H9 (cell line): ENCODE results near the gene LAMP5. TPM values are rescaled to one million over a fixed set of nuclear protein-coding genes. Genes with fewer than 3 reads are reported as not detected.

Source experiments
- DNase-seq: peaks from one replicate; pipeline ENCODE4 v3.0.0-alpha.2; 2017
- H2AFZ ChIP-seq: one replicate; pipeline ENCODE4 v1.6.1; 2013; ENCODE audit warnings: mild to moderate bottlenecking, low read length, control low read depth, moderate library complexity
- H2AK5ac ChIP-seq: 2 replicates; pipeline ENCODE4 v1.6.1; 2013; ENCODE audit warnings: low read length, control low read depth, mixed read lengths; ENCODE audit not compliant: insufficient read length
- H2BK120ac ChIP-seq: one replicate; pipeline ENCODE4 v1.6.1; 2013; ENCODE audit warnings: low read depth, mild to moderate bottlenecking, low read length, control low read depth, inconsistent platforms; ENCODE audit not compliant: poor library complexity, severe bottlenecking
- H2BK12ac ChIP-seq: 2 replicates; pipeline ENCODE4 v1.6.1; 2013; ENCODE audit warnings: low read length, control low read depth, mixed read lengths, low read depth; ENCODE audit not compliant: insufficient read length
- H2BK15ac ChIP-seq: 2 replicates; pipeline ENCODE4 v1.6.1; 2013; ENCODE audit warnings: low read depth, low read length, control low read depth
- H2BK20ac ChIP-seq: one replicate; pipeline ENCODE4 v1.6.1; 2013; ENCODE audit warnings: low read depth, mild to moderate bottlenecking, low read length, control low read depth, inconsistent platforms; ENCODE audit not compliant: poor library complexity, severe bottlenecking
- H2BK5ac ChIP-seq: 2 replicates; pipeline ENCODE4 v1.6.1; 2013; ENCODE audit warnings: low read length, control low read depth, mixed read lengths; ENCODE audit not compliant: insufficient read length
- H3K14ac ChIP-seq: 2 replicates; pipeline ENCODE4 v1.6.1; 2013; ENCODE audit warnings: low read length, control low read depth; ENCODE audit not compliant: insufficient read depth
- H3K18ac ChIP-seq: 2 replicates; pipeline ENCODE4 v1.6.1; 2013; ENCODE audit warnings: low read depth, mild to moderate bottlenecking, mixed read lengths, low read length, control low read depth; ENCODE audit not compliant: insufficient read length
- H3K23ac ChIP-seq: 2 replicates; pipeline ENCODE4 v1.6.1; 2013; ENCODE audit warnings: low read length, control low read depth, mixed read lengths, low read depth; ENCODE audit not compliant: insufficient read length
- H3K23me2 ChIP-seq: 2 replicates; pipeline ENCODE4 v1.6.1; 2013; ENCODE audit warnings: low read depth, mild to moderate bottlenecking, mixed read lengths, low read length, control low read depth; ENCODE audit not compliant: insufficient read length, poor library complexity, severe bottlenecking
- H3K27ac ChIP-seq: 2 replicates; pipeline ENCODE4 v1.5.1; 2013; ENCODE audit warnings: low read length, control low read depth, mixed read lengths, low read depth; ENCODE audit not compliant: insufficient read length
- H3K27me3 ChIP-seq: 2 replicates; pipeline ENCODE4 v1.6.1; 2013; ENCODE audit warnings: low read length, control low read depth, inconsistent platforms; ENCODE audit not compliant: insufficient read depth
- H3K4ac ChIP-seq: 2 replicates; pipeline ENCODE4 v1.6.1; 2013; ENCODE audit warnings: low read depth, mild to moderate bottlenecking, control low read depth, inconsistent platforms, low read length, moderate library complexity
- H3K4me1 ChIP-seq: 2 replicates; pipeline ENCODE4 v1.6.1; 2013; ENCODE audit warnings: low read length, control low read depth, inconsistent platforms; ENCODE audit not compliant: insufficient read depth
- H3K4me2 ChIP-seq: 2 replicates; pipeline ENCODE4 v1.6.1; 2013; ENCODE audit warnings: low read length, control low read depth, mixed read lengths; ENCODE audit not compliant: insufficient read length, insufficient read depth
- H3K56ac ChIP-seq: 2 replicates; pipeline ENCODE4 v1.6.1; 2013; ENCODE audit warnings: low read depth, mild to moderate bottlenecking, mixed read lengths, low read length, control low read depth; ENCODE audit not compliant: insufficient read length
- H3K79me1 ChIP-seq: 2 replicates; pipeline ENCODE4 v1.6.1; 2013; ENCODE audit warnings: low read depth, mild to moderate bottlenecking, moderate library complexity, low read length, control low read depth, inconsistent platforms; ENCODE audit not compliant: insufficient read depth, poor library complexity, severe bottlenecking
- H3K79me2 ChIP-seq: 2 replicates; pipeline ENCODE4 v1.6.1; 2013; ENCODE audit warnings: low read length, control low read depth, inconsistent platforms; ENCODE audit not compliant: insufficient read depth
- H3K9ac ChIP-seq: 2 replicates; pipeline ENCODE4 v1.6.1; 2013; ENCODE audit warnings: low read length, control low read depth, mixed read lengths; ENCODE audit not compliant: insufficient read length; ENCODE audit errors: extremely low read depth
- H3K9me3 ChIP-seq: one replicate; pipeline ENCODE4 v1.6.1; 2013; ENCODE audit warnings: low read depth, low read length, inconsistent platforms; ENCODE audit not compliant: control insufficient read depth
- H3T11ph ChIP-seq: one replicate; pipeline ENCODE4 v1.6.1; 2013; ENCODE audit warnings: mild to moderate bottlenecking, low read length, control low read depth, inconsistent platforms
- H4K20me1 ChIP-seq: one replicate; pipeline ENCODE4 v1.6.1; 2013; ENCODE audit not compliant: control insufficient read depth, insufficient read length, insufficient read depth
- H4K5ac ChIP-seq: 2 replicates; pipeline ENCODE4 v1.6.1; 2013; ENCODE audit warnings: low read depth, mild to moderate bottlenecking, mixed read lengths, low read length, control low read depth; ENCODE audit not compliant: insufficient read length
- H4K8ac ChIP-seq: replicated peaks from 2 replicates; pipeline ENCODE4 v1.6.1; 2013; ENCODE audit warnings: low read length, control low read depth, mixed read lengths, low read depth; ENCODE audit not compliant: insufficient read length
- H4K91ac ChIP-seq: 2 replicates; pipeline ENCODE4 v1.6.1; 2013; ENCODE audit warnings: low read depth, mild to moderate bottlenecking, moderate library complexity, mixed read lengths, low read length, control low read depth; ENCODE audit not compliant: insufficient read length
- H3K27ac Mint-ChIP-seq, 3 experiments: 2 replicates in 2 of 3; 3 replicates in 1 of 3; pipeline ENCODE4 v1.8.0; 2020 to 2021; ENCODE audit warnings: mixed read lengths in 3 of 3, mild to moderate bottlenecking in 1 of 3, moderate library complexity in 1 of 3
- H3K27me3 Mint-ChIP-seq: 2 replicates; pipeline ENCODE4 v1.8.0; 2021; ENCODE audit warnings: low read depth, mild to moderate bottlenecking, moderate library complexity, mixed read lengths
- H3K36me3 Mint-ChIP-seq, 3 experiments: 2 replicates in 2 of 3; 3 replicates in 1 of 3; pipeline ENCODE4 v1.8.0; 2020 to 2021; ENCODE audit warnings: low read depth in 3 of 3, mixed read lengths in 3 of 3; ENCODE audit not compliant: insufficient read depth in 1 of 3
- H3K4me1 Mint-ChIP-seq, 2 experiments: 2 replicates each; pipeline ENCODE4 v1.8.0; 2020; ENCODE audit warnings: mixed read lengths in 2 of 2
- H3K4me3 Mint-ChIP-seq, 2 experiments: 2 replicates in 1 of 2; 3 replicates in 1 of 2; pipeline ENCODE4 v1.8.0; 2020 to 2021; ENCODE audit warnings: mild to moderate bottlenecking in 2 of 2, mixed read lengths in 2 of 2, moderate library complexity in 1 of 2
- H3K9me3 Mint-ChIP-seq, 2 experiments: 2 replicates in 1 of 2; 3 replicates in 1 of 2; pipeline ENCODE4 v1.8.0; 2020; ENCODE audit warnings: mild to moderate bottlenecking in 2 of 2, mixed read lengths in 2 of 2, moderate library complexity in 1 of 2
- WGBS: extraction: QIAGEN DNeasy Blood & Tissue Kit; methylation state at CpG from one replicate; pipeline ENCODE4 v1.1.7; 2013; ENCODE audit warnings: missing lambda C conversion rate, low lambda C conversion rate, mixed read lengths; ENCODE audit not compliant: insufficient read length; ENCODE audit errors: extremely low coverage; 5-methylcytosine and 5-hydroxymethylcytosine counted together
- total RNA-seq: library from RNA; stranded (reverse); gene quantifications from 2 replicates; pipeline ENCODE4 v1.2.1, GENCODE V29; 2021
- TF ChIP-seq, protein P1 (sequence below): fragments of 200-600 bp; sonication (generic); conservative IDR thresholded peaks from 3 replicates; pipeline ENCODE4 v1.8.0; 2021; ENCODE audit warnings: antibody characterized with exemption, mild to moderate bottlenecking

LAMP5 gene
- total RNA-seq, 1 experiment from 2014 or later: 0.35 TPM

DNA sequence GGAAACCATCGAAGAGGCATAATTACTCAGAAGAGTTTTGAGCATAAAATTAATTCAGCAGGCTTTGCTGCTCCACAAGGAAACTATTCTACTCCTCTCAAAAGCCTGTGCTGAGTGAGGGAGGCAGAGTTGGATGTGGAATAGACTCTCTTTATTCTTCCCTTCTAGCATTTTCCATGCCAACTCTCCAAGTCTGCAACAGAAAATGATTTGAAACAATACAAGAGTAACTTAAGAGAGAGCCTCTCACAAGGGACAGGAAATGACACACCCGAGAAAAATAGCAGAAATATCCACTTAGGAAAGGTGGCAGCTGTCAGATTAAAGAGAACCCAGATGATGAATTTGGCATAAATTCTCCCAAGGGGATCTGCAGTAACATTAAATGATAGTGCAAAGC, 26.3 kb upstream of the LAMP5 start:
- H3K36me3 Mint-ChIP-seq: no peaks in the 10 kb centered on the region
- H3K27me3 Mint-ChIP-seq: peaks cover 4% of the 10 kb centered on the region
- no peaks in the 10 kb centered on the region for H3K23me2 ChIP-seq
- no peak overlapping the region for H4K8ac ChIP-seq
- no peak overlapping the region for H2BK12ac ChIP-seq
- no peak overlapping the region for H2BK15ac ChIP-seq
- H3K27ac ChIP-seq: no peak overlapping the region
- no peaks in the 10 kb centered on the region for H3K9me3 Mint-ChIP-seq
- no peak overlapping the region for H2BK5ac ChIP-seq
- no peak overlapping the region for H2AFZ ChIP-seq
- no peak overlapping the region for H2BK120ac ChIP-seq
- no peaks in the 10 kb centered on the region for H3K4me1 ChIP-seq
- no peak overlapping the region for H3K56ac ChIP-seq
- TF ChIP-seq, protein P1, sequence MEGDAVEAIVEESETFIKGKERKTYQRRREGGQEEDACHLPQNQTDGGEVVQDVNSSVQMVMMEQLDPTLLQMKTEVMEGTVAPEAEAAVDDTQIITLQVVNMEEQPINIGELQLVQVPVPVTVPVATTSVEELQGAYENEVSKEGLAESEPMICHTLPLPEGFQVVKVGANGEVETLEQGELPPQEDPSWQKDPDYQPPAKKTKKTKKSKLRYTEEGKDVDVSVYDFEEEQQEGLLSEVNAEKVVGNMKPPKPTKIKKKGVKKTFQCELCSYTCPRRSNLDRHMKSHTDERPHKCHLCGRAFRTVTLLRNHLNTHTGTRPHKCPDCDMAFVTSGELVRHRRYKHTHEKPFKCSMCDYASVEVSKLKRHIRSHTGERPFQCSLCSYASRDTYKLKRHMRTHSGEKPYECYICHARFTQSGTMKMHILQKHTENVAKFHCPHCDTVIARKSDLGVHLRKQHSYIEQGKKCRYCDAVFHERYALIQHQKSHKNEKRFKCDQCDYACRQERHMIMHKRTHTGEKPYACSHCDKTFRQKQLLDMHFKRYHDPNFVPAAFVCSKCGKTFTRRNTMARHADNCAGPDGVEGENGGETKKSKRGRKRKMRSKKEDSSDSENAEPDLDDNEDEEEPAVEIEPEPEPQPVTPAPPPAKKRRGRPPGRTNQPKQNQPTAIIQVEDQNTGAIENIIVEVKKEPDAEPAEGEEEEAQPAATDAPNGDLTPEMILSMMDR: no peak
- H3K4me3 Mint-ChIP-seq: no peak overlapping the region
- H2AK5ac ChIP-seq: no peak overlapping the region
- H3K9ac ChIP-seq: no peak overlapping the region
- no CpG with 5 or more reads among the region's 2 CpGs for WGBS
- no peak overlapping the region for H3K27ac Mint-ChIP-seq
- no peaks in the 10 kb centered on the region for H3K9me3 ChIP-seq
- no peaks in the 10 kb centered on the region for H3K79me2 ChIP-seq
- no peaks in the 10 kb centered on the region for H4K20me1 ChIP-seq
- no peak for DNase-seq
- no peak overlapping the region for H4K5ac ChIP-seq
- H3K14ac ChIP-seq: no peak overlapping the region
- no peak overlapping the region for H3K4ac ChIP-seq
- no peak overlapping the region for H3K18ac ChIP-seq
- H2BK20ac ChIP-seq: no peak overlapping the region
- H3K27me3 ChIP-seq: no peaks in the 10 kb centered on the region
- H3K79me1 ChIP-seq: no peaks in the 10 kb centered on the region
- no peak overlapping the region for H4K91ac ChIP-seq
- H3K23ac ChIP-seq: no peak overlapping the region
- no peaks in the 10 kb centered on the region; a peak in 1 of 4 replicates for H3K4me1 Mint-ChIP-seq
- no peak overlapping the region for H3T11ph ChIP-seq
- no peak overlapping the region for H3K4me2 ChIP-seq
